HCT116 (cell line): ENCODE measurements around the gene SEC14L1. TPM values are rescaled to one million over a fixed set of nuclear protein-coding genes. Genes with fewer than 3 reads are reported as not detected.

ENCODE experiments used
- ATAC-seq: fragments of 200-7000 bp; cut with Tn5 transposase; 2 replicates; pipeline ENCODE4 v1.9.1; 2020; ENCODE audit warnings: mild to moderate bottlenecking, moderate library complexity
- BruUV-seq: library from RNA; stranded (reverse); fragments of 400-500 nt; replicated peaks from 2 replicates; lab custom pipeline; 2021; lab: Mats Ljungman, UMichigan
- CTCF ChIA-PET: fragments of 300-600 bp; sonication (Branson Sonifier 250); formaldehyde crosslinking; loops from one replicate; lab custom pipeline; 2021; ENCODE audit warnings: antibody characterized with exemption; lab: Charles Lee
- POLR2A ChIA-PET: fragments of 300-600, 350-600 bp; sonication (Branson Sonifier 250); formaldehyde crosslinking; loops from one replicate; lab custom pipeline; 2021; ENCODE audit warnings: antibody characterized with exemption; lab: Charles Lee
- RAD21 ChIA-PET, 2 experiments: fragments of 300-600 bp; sonication (Branson Sonifier 250); formaldehyde crosslinking; loops; one replicate each; lab custom pipeline; 2023; ENCODE audit warnings: low total read pairs in 2 of 2; ENCODE audit not compliant: uncharacterized antibody in 2 of 2, unreplicated experiment in 2 of 2, low non-redundant PET in 1 of 2; lab: Charles Lee
- DNase-seq: peaks from one replicate; pipeline ENCODE4 v3.0.0-alpha.2; 2010; ENCODE audit warnings: low read depth, low spot score
- H2AFZ ChIP-seq: fragments of 200-600 bp; shearing (Covaris generic), sonication (generic); 2 replicates; pipeline ENCODE4 v1.6.1; 2017; ENCODE audit warnings: low read depth, mixed run types, mixed read lengths, antibody characterized with exemption, low read length; ENCODE audit not compliant: poor library complexity, severe bottlenecking
- H3K27ac ChIP-seq: 2 replicates; pipeline ENCODE4 v1.5.1; 2012; ENCODE audit warnings: low read depth, low read length
- H3K27me3 ChIP-seq: fragments of 200-600 bp; sonication (generic); 2 replicates; pipeline ENCODE4 v1.6.1; 2016; ENCODE audit warnings: mixed run types, low read length, mixed read lengths; ENCODE audit not compliant: insufficient read depth
- H3K36me3 ChIP-seq, 2 experiments: fragments of 200-500 bp in 1 of 2; fragments of 200-600 bp in 1 of 2; sonication (Bioruptor generic) in 1 of 2; sonication (generic) in 1 of 2; 2 replicates each; pipeline versions ENCODE4 v1.5.1 to v1.6.1; 2014 to 2016; ENCODE audit warnings: low read length in 2 of 2, inconsistent platforms in 1 of 2, mixed read lengths in 1 of 2, mixed run types in 1 of 2; ENCODE audit not compliant: insufficient read depth in 2 of 2, control insufficient read depth in 1 of 2
- H3K4me1 ChIP-seq, 2 experiments: fragments of 200-600 bp in 1 of 2; sonication (generic) in 1 of 2; 2 replicates each; pipeline versions ENCODE4 v1.5.1 to v1.6.1; 2012 to 2017; ENCODE audit warnings: low read length in 2 of 2, inconsistent platforms in 1 of 2, mild to moderate bottlenecking in 1 of 2, mixed read lengths in 1 of 2, mixed run types in 1 of 2, moderate library complexity in 1 of 2; ENCODE audit not compliant: insufficient read depth in 2 of 2, control insufficient read depth in 1 of 2
- H3K4me2 ChIP-seq: fragments of 200-600 bp; sonication (generic); 2 replicates; pipeline ENCODE4 v1.6.1; 2017; ENCODE audit warnings: mixed run types, low read length, mixed read lengths
- H3K4me3 ChIP-seq, 2 experiments: fragments of 200-600 bp in 1 of 2; sonication (generic) in 1 of 2; replicated peaks in 1 of 2; 2 replicates each; pipeline ENCODE4 v1.5.1; 2011 to 2016; ENCODE audit warnings: low read length in 2 of 2, control low read depth in 1 of 2, low read depth in 1 of 2, mild to moderate bottlenecking in 1 of 2, mixed read lengths in 1 of 2, mixed run types in 1 of 2
- H3K79me2 ChIP-seq: fragments of 200-600 bp; sonication (generic); 2 replicates; pipeline ENCODE4 v1.6.1; 2017; ENCODE audit warnings: mild to moderate bottlenecking, mixed run types, low read length, moderate library complexity, mixed read lengths; ENCODE audit not compliant: insufficient read depth
- H3K9ac ChIP-seq: fragments of 200-600 bp; sonication (generic); 2 replicates; pipeline ENCODE4 v1.6.1; 2016; ENCODE audit warnings: low read length, mixed read lengths
- H3K9me2 ChIP-seq: fragments of 200-600 bp; sonication (generic), shearing (Covaris generic); 2 replicates; pipeline ENCODE4 v1.6.1; 2017; ENCODE audit warnings: mixed run types, mild to moderate bottlenecking, moderate library complexity; ENCODE audit not compliant: insufficient read depth
- H3K9me3 ChIP-seq, 2 experiments: fragments of 200-500 bp in 1 of 2; fragments of 200-600 bp in 1 of 2; sonication (Bioruptor generic) in 1 of 2; sonication (generic) in 1 of 2; 2 replicates each; pipeline ENCODE4 v1.6.1; 2014 to 2017; ENCODE audit warnings: low read length in 2 of 2, mixed read lengths in 2 of 2, inconsistent platforms in 1 of 2, low read depth in 1 of 2, mild to moderate bottlenecking in 1 of 2, mixed run types in 1 of 2, moderate library complexity in 1 of 2; ENCODE audit not compliant: control insufficient read depth in 1 of 2, insufficient read depth in 1 of 2
- H4K20me1 ChIP-seq: fragments of 200-600 bp; sonication (generic), shearing (Covaris generic); 2 replicates; pipeline ENCODE4 v1.6.1; 2017; ENCODE audit warnings: mixed run types, mild to moderate bottlenecking, moderate library complexity; ENCODE audit not compliant: insufficient read depth
- EZH2 ChIP-seq: fragments of 200-600 bp; sonication (generic); IDR thresholded peaks from 2 replicates; pipeline ENCODE4 v1.6.1; 2017; ENCODE audit warnings: antibody characterized with exemption, mixed run types
- POLR2A ChIP-seq: IDR thresholded peaks from 2 replicates; pipeline ENCODE4 v1.7.0; 2011; ENCODE audit warnings: borderline replicate concordance; ENCODE audit not compliant: insufficient read depth, insufficient read length; ENCODE audit errors: extremely low read depth
- RAD21 ChIP-seq: IDR thresholded peaks from 2 replicates; pipeline ENCODE4 v1.6.1; 2012; ENCODE audit warnings: low read depth, mild to moderate bottlenecking
- SRF ChIP-seq: IDR thresholded peaks from 2 replicates; pipeline ENCODE4 v1.6.1; 2012; ENCODE audit warnings: low read depth
- ZFX ChIP-seq: fragments of 450-650 bp; IDR thresholded peaks from 2 replicates; pipeline ENCODE4 v1.6.1; 2017
- ZNF274 ChIP-seq: fragments of 200-500 bp; sonication (Bioruptor generic); IDR thresholded peaks from 2 replicates; pipeline ENCODE4 v1.6.1; 2014; ENCODE audit warnings: mild to moderate bottlenecking, low read depth, low read length, inconsistent platforms
- intact Hi-C: fragments of 100-400 bp; cut with micrococcal nuclease; formaldehyde crosslinking; loops from 2 replicates; pipeline ENCODE4 v1.10.0; 2022
- total RNA-seq: library from RNA; stranded (reverse); gene quantifications from one replicate; pipeline ENCODE4 v1.2.1, GENCODE V29; 2021; ENCODE audit not compliant: unreplicated experiment
- TF ChIP-seq, protein P1 (sequence below): IDR thresholded peaks from 2 replicates; pipeline ENCODE4 v1.6.1; 2011; ENCODE audit warnings: mild to moderate bottlenecking, low read length, moderate library complexity; ENCODE audit not compliant: insufficient replicate concordance; ENCODE audit errors: extremely low read depth

The SEC14L1 gene
- total RNA-seq, 1 experiment from 2014 or later: 59.7 TPM

DNA sequence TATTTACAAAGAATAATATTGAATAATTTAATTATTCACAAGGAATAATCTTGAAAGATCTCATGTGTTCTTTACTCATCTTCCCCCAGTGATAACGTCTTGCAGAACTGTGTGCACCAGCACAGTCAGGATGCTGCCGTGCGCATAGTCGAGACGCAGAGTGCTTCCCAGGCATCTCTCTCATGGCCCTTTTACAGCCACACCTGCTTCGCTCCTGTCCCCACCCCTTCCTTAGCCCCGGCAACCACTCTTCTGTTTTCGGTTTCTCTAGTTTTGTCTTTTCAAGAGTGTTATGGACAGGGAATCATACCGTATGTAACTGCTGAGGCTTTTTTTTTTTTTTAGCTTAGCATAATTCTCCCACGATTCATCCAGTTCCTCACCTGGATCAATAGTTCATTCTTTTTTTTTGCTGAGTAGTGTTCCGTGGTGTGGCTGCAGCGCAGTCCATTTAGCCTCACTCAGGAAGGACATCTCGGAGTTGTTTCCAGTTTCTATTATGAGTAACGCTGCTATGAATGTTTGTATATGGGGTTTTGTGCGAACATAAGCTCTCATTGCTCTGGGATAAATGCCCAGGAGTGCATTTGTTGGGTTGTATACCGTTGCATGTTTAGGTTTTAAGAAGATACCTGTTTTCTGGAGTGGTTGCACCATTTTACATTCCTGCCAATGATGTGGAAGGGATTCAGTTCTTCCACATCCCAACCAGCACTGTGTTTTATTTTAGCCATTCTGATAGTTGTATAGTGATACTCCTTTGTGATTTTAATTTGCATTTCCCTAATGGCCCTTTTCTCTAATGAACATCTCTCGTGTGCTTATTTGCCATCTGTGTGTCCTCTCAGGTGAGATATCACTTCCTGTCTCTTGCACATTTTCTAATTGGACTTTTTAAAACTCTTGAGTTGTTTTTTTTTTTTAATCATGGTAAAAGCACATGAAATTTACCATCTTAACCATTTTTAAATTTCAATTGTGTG lies 47.6 kb downstream of the SEC14L1 start:
- BruUV-seq: no TSS peak
- ChIA-PET POLR2A (no interaction called here), RAD21 (no interaction called here), CTCF (no interaction called here)
- H3K27ac ChIP-seq: no peak overlapping the region
- no peak for TF ChIP-seq ZNF274
- TF ChIP-seq RAD21: no peak
- TF ChIP-seq, all 23 proteins: peak for 0
- Histone ChIP-seq H3K27me3 (no peaks in the 10 kb centered on the region), H3K4me1 (peaks cover 0 to 4% of the 10 kb centered on the region in 2 experiments; a peak in 1 of 4 replicates), H3K9ac (no peak overlapping the region), H4K20me1 (no peaks in the 10 kb centered on the region), H3K4me3 (no peak overlapping the region), H2AFZ (no peak overlapping the region), H3K36me3 (0 out of 4 replicates have a peak, but pooled peaks cover 0 to 1% of the 10 kb centered on the region in 2 experiments), H3K9me3 (no peaks in the 10 kb centered on the region), H3K79me2 (peaks cover 9% of the 10 kb centered on the region), H3K4me2 (no peak overlapping the region), H3K9me2 (no peaks in the 10 kb centered on the region)
- ATAC-seq (no peak), DNase-seq (no peak)
- intact Hi-C loops: no loop called here

DNA sequence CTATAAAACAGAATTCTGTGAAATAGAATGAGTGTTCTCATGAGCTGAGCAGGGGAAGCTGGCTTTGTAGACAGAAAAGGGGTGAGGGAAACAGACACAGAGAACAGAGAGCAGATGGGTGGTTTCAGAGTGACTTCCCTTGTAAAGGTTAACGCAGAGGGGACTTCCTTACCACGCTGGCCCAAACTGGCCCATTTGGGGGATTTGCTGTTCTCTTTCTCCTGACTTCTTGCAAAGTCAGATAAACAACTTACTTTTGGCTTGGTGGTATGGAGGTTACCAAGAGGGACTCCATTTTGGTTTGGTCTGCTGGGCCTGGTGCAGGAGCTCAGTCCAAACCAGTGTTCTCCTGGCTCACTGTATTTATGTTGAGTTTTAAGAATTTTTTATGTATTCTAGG lies 48.4 kb downstream of the SEC14L1 start:
- Histone ChIP-seq H2AFZ (no peak overlapping the region), H3K9ac (no peak overlapping the region), H3K9me3 (no peaks in the 10 kb centered on the region), H4K20me1 (no peaks in the 10 kb centered on the region), H3K79me2 (peaks cover 9% of the 10 kb centered on the region), H3K4me1 (no peaks in the 10 kb centered on the region; a peak in 1 of 4 replicates), H3K4me2 (no peak overlapping the region), H3K27ac (no peak overlapping the region), H3K27me3 (no peaks in the 10 kb centered on the region), H3K36me3 (peaks cover 0 to 2% of the 10 kb centered on the region in 2 experiments; a peak in 1 of 4 replicates), H3K4me3 (no peak overlapping the region), H3K9me2 (no peaks in the 10 kb centered on the region)
- ATAC-seq (no peak), DNase-seq (no peak)
- intact Hi-C loops: no loop called here
- RAD21 ChIA-PET: no interaction called here
- CTCF ChIA-PET: no interaction called here
- POLR2A ChIA-PET: no interaction called here
- BruUV-seq: no TSS peak
- no peak for TF ChIP-seq RAD21
- no peak for TF ChIP-seq ZNF274
- TF ChIP-seq, protein P1, sequence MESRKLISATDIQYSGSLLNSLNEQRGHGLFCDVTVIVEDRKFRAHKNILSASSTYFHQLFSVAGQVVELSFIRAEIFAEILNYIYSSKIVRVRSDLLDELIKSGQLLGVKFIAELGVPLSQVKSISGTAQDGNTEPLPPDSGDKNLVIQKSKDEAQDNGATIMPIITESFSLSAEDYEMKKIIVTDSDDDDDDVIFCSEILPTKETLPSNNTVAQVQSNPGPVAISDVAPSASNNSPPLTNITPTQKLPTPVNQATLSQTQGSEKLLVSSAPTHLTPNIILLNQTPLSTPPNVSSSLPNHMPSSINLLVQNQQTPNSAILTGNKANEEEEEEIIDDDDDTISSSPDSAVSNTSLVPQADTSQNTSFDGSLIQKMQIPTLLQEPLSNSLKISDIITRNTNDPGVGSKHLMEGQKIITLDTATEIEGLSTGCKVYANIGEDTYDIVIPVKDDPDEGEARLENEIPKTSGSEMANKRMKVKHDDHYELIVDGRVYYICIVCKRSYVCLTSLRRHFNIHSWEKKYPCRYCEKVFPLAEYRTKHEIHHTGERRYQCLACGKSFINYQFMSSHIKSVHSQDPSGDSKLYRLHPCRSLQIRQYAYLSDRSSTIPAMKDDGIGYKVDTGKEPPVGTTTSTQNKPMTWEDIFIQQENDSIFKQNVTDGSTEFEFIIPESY: no peak
- TF ChIP-seq POLR2A: no peak
- no peak for TF ChIP-seq SRF
- TF ChIP-seq ZFX: no peak
- no peak for TF ChIP-seq EZH2
